Measurements from ENCODE around the gene EGFL8. TPM values are rescaled to one million over a fixed set of nuclear protein-coding genes. Genes with fewer than 3 reads are reported as not detected.

Gene EGFL8
- total RNA-seq, 1 donor from 2014 or later: 3.8 TPM

DNA sequence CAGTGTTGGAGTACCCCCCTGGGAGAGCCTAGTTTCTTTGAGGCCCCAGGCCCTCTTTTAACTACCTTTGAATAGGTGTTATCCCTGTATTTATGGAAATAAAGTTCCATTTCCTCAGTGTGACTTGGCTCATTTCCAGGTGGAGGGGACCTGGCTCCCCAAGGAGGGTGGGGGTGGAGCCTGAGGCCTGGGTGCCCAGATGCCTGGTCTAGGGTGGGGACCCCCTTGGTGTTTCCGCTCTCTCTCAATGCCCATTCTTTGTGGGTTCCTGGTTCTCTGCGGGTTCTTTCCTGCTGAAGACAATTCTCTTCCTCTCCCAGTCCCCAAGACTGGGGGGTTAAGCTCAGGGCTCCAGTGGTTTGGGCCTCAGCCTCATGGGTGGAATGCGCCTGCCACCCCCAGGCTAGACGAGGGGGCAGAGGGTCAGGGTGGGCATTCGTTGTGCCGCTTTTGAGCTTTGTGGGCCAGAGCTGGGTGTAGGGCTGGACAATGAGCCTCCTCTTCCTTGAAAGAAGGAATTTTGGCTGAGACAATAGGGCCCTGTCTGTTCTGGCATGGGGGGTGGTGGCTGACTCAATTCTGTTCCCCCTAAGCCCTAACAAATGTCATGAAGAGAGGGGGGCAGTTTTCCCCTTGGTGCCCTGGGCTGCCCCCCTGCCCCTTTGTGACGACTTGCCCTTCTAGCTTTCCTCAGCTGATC is 686 bp upstream of the EGFL8 start:
- Histone ChIP-seq H3K27me3 (no peaks in the 10 kb centered on the region), H3K79me2 (ENCODE audit: low read depth) (no peaks in the 10 kb centered on the region), H3K27ac (peak overlapping the region; percentile 85), H3K4me2 (peak overlapping the region; percentile 54), H2AFZ (replicated peaks) (no peak overlapping the region), H3F3A (ENCODE audit: low read depth) (peaks cover 46% of the 10 kb centered on the region), H3K36me3 (no peaks in the 10 kb centered on the region), H3K4me3 (peak overlapping the region; percentile 8), H3K9me3 (ENCODE audit: low read depth) (no peaks in the 10 kb centered on the region), H3K9ac (no peak overlapping the region), H4K20me1 (ENCODE audit: low read depth) (peaks cover 6% of the 10 kb centered on the region), H3K4me1 (peaks cover 30% of the 10 kb centered on the region)
- peaks cover 31% of the 10 kb centered on the region for H3K36me3 Mint-ChIP-seq
- peak overlapping the region; percentile 89 for H3K27ac Mint-ChIP-seq
- H3K9me3 Mint-ChIP-seq: no peaks in the 10 kb centered on the region
- TF ChIP-seq, protein P1, sequence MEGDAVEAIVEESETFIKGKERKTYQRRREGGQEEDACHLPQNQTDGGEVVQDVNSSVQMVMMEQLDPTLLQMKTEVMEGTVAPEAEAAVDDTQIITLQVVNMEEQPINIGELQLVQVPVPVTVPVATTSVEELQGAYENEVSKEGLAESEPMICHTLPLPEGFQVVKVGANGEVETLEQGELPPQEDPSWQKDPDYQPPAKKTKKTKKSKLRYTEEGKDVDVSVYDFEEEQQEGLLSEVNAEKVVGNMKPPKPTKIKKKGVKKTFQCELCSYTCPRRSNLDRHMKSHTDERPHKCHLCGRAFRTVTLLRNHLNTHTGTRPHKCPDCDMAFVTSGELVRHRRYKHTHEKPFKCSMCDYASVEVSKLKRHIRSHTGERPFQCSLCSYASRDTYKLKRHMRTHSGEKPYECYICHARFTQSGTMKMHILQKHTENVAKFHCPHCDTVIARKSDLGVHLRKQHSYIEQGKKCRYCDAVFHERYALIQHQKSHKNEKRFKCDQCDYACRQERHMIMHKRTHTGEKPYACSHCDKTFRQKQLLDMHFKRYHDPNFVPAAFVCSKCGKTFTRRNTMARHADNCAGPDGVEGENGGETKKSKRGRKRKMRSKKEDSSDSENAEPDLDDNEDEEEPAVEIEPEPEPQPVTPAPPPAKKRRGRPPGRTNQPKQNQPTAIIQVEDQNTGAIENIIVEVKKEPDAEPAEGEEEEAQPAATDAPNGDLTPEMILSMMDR (IDR thresholded peaks at IDR 0.05): no peak
- no peak for TF ChIP-seq EZH2phosphoT487 (IDR thresholded peaks at IDR 0.05)
- TF ChIP-seq EZH2 (IDR thresholded peaks at IDR 0.05): no peak
- H3K27me3 Mint-ChIP-seq (ENCODE audit: insufficient read depth, low read depth): peaks cover 2% of the 10 kb centered on the region
- DNase-seq (ENCODE audit: low spot score): peak; percentile 43
- peaks cover 9% of the 10 kb centered on the region for H3K4me1 Mint-ChIP-seq
- H3K4me3 Mint-ChIP-seq: no peak overlapping the region

DNA sequence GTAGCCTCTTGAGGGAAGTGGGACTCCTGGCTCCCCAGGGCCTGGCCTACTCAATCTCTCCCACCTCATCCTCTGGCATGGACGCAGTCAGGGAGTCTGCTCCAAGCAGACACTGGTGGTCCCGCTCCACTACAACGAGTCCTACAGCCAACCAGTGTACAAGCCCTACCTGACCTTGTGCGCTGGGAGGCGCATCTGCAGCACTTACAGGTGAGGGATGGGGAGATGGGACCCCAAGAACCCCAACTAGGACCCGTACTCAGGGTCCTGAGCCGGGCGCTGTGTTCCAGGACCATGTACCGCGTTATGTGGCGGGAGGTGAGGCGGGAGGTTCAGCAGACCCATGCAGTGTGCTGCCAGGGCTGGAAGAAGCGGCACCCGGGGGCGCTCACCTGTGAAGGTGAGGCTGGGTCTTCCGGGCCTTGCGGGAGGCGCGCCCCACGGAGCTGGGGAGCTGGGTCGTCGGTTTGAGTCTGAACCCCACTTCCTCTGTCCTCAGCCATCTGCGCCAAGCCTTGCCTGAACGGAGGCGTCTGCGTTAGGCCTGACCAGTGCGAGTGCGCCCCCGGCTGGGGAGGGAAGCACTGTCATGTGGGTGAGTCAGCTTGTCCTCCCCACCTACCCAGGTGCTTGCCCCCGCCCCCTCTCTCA is 2.1 kb downstream of the EGFL8 start:
- DNase-seq (ENCODE audit: low spot score): no peak

DNA sequence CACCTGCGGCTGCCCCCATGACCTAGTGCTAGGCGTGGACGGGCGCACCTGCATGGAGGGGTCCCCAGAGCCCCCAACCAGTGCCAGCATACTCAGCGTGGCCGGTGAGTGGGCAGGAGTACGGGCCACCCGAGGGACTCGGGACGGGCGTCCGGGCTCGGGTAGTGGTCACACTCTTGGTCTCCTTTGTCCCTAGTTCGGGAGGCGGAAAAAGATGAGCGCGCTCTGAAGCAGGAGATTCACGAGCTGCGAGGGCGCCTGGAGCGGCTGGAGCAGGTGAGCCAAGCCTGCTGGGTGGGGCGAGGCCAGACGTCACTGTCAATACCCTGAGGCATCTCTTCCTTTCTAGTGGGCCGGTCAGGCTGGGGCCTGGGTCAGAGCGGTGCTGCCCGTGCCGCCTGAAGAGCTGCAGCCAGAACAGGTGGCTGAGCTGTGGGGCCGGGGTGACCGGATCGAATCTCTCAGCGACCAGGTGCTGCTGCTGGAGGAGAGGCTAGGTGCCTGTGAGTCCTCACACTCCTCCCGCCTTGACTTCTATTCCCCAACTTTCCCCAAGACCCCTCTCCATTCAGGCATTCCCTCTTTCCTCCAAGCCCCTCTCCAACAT is 2.9 kb downstream of the EGFL8 start:
- Histone ChIP-seq H3K27me3 (no peaks in the 10 kb centered on the region), H3K36me3 (no peaks in the 10 kb centered on the region), H3K9me3 (ENCODE audit: low read depth) (no peaks in the 10 kb centered on the region), H3K4me3 (no peak overlapping the region), H3F3A (ENCODE audit: low read depth) (peaks cover 50% of the 10 kb centered on the region), H2AFZ (replicated peaks) (no peak overlapping the region), H3K4me2 (peak overlapping the region; percentile 7), H3K27ac (peak overlapping the region; percentile 59), H3K4me1 (peaks cover 30% of the 10 kb centered on the region), H3K79me2 (ENCODE audit: low read depth) (peaks cover 8% of the 10 kb centered on the region), H4K20me1 (ENCODE audit: low read depth) (peaks cover 6% of the 10 kb centered on the region), H3K9ac (no peak overlapping the region)
- Mint-ChIP-seq H3K4me3 (no peak overlapping the region), H3K27me3 (ENCODE audit: insufficient read depth, low read depth) (peaks cover 3% of the 10 kb centered on the region), H3K4me1 (peaks cover 9% of the 10 kb centered on the region), H3K27ac (peak overlapping the region; percentile 27), H3K36me3 (peaks cover 45% of the 10 kb centered on the region), H3K9me3 (no peaks in the 10 kb centered on the region)
- TF ChIP-seq, protein P1 (IDR thresholded peaks at IDR 0.05): no peak
- TF ChIP-seq EZH2phosphoT487 (IDR thresholded peaks at IDR 0.05) (no peak), EZH2 (IDR thresholded peaks at IDR 0.05) (no peak)
- no peak for DNase-seq (ENCODE audit: low spot score)

More for the DNA sequence above, 2.1 kb downstream of the EGFL8 start:
- Mint-ChIP-seq H3K9me3 (no peaks in the 10 kb centered on the region), H3K36me3 (peaks cover 47% of the 10 kb centered on the region), H3K4me1 (peaks cover 9% of the 10 kb centered on the region), H3K27ac (no peak overlapping the region), H3K4me3 (no peak overlapping the region), H3K27me3 (ENCODE audit: insufficient read depth, low read depth) (peaks cover 3% of the 10 kb centered on the region)
- Histone ChIP-seq H3K9me3 (ENCODE audit: low read depth) (no peaks in the 10 kb centered on the region), H2AFZ (replicated peaks) (no peak overlapping the region), H3K4me3 (no peak overlapping the region), H3K36me3 (no peaks in the 10 kb centered on the region), H3K27me3 (no peaks in the 10 kb centered on the region), H3K4me2 (no peak overlapping the region), H3F3A (ENCODE audit: low read depth) (peaks cover 50% of the 10 kb centered on the region), H3K9ac (no peak overlapping the region), H3K4me1 (peaks cover 30% of the 10 kb centered on the region), H4K20me1 (ENCODE audit: low read depth) (peaks cover 6% of the 10 kb centered on the region), H3K27ac (no peak overlapping the region), H3K79me2 (ENCODE audit: low read depth) (peaks cover under 1% of the 10 kb centered on the region)
- TF ChIP-seq, protein P1 (IDR thresholded peaks at IDR 0.05): peak; percentile 18
- no peak for TF ChIP-seq EZH2 (IDR thresholded peaks at IDR 0.05)
